Measurements from ENCODE around the gene ZFP42.

The ZFP42 gene

GRCh38 chr4:188037003-188037713 is 41.6 kb downstream of the ZFP42 start:
- Histone ChIP-seq H3K9me3 (replicated peaks; ENCODE audit: insufficient read depth, low read length) (no peaks in the 10 kb centered on the region), H3K9ac (ENCODE audit: low read length) (no peak overlapping the region), H3K4me3 (ENCODE audit: low read length) (no peak overlapping the region), H4K20me1 (ENCODE audit: insufficient read depth, low read length) (no peaks in the 10 kb centered on the region), H3K79me2 (ENCODE audit: low read length) (no peaks in the 10 kb centered on the region), H3K36me3 (replicated peaks; ENCODE audit: insufficient read depth, low read length) (no peaks in the 10 kb centered on the region), H3F3A (ENCODE audit: insufficient read depth, low read length) (no peaks in the 10 kb centered on the region), H3K9me2 (replicated peaks; ENCODE audit: insufficient read depth, low read length) (no peaks in the 10 kb centered on the region), H3K4me2 (ENCODE audit: low read depth, low read length) (no peak overlapping the region), H3K27me3 (replicated peaks; ENCODE audit: insufficient read depth, low read length) (no peaks in the 10 kb centered on the region), H2AFZ (ENCODE audit: low read length) (no peak overlapping the region), H3K4me1 (ENCODE audit: low read length) (no peaks in the 10 kb centered on the region), H3K27ac (ENCODE audit: low read length) (no peak overlapping the region)
- no peak for DNase-seq
- no peak for TF ChIP-seq EZH2 (optimal IDR thresholded peaks at IDR 0.05; ENCODE audit: low read depth, low read length)
- TF ChIP-seq CTCF (IDR thresholded peaks at IDR 0.05; ENCODE audit: low read length): no peak
- no peak for TF ChIP-seq EZH2phosphoT487 (IDR thresholded peaks at IDR 0.05; ENCODE audit: low read length)

GRCh38 chr4:188041721-188042120 is 46.1 kb downstream of the ZFP42 start:
- Histone ChIP-seq H3K27me3 (replicated peaks; ENCODE audit: insufficient read depth, low read length) (no peaks in the 10 kb centered on the region), H2AFZ (ENCODE audit: low read length) (no peak overlapping the region), H3K9me3 (replicated peaks; ENCODE audit: insufficient read depth, low read length) (no peaks in the 10 kb centered on the region)

GRCh38 chr4:188042191-188042590 is 46.6 kb downstream of the ZFP42 start:
- TF ChIP-seq CTCF (IDR thresholded peaks at IDR 0.05; ENCODE audit: low read length): no peak
- no peak for TF ChIP-seq EZH2phosphoT487 (IDR thresholded peaks at IDR 0.05; ENCODE audit: low read length)
- TF ChIP-seq EZH2 (optimal IDR thresholded peaks at IDR 0.05; ENCODE audit: low read depth, low read length): no peak
- Histone ChIP-seq H3K9me3 (replicated peaks; ENCODE audit: insufficient read depth, low read length) (no peaks in the 10 kb centered on the region), H3K36me3 (replicated peaks; ENCODE audit: insufficient read depth, low read length) (no peaks in the 10 kb centered on the region), H4K20me1 (ENCODE audit: insufficient read depth, low read length) (no peaks in the 10 kb centered on the region), H3K79me2 (ENCODE audit: low read length) (no peaks in the 10 kb centered on the region), H3K9ac (ENCODE audit: low read length) (no peak overlapping the region), H2AFZ (ENCODE audit: low read length) (no peak overlapping the region), H3K4me1 (ENCODE audit: low read length) (no peaks in the 10 kb centered on the region), H3K9me2 (replicated peaks; ENCODE audit: insufficient read depth, low read length) (no peaks in the 10 kb centered on the region), H3K4me3 (ENCODE audit: low read length) (no peak overlapping the region), H3F3A (ENCODE audit: insufficient read depth, low read length) (no peaks in the 10 kb centered on the region), H3K27me3 (replicated peaks; ENCODE audit: insufficient read depth, low read length) (no peaks in the 10 kb centered on the region), H3K4me2 (ENCODE audit: low read depth, low read length) (no peak overlapping the region), H3K27ac (ENCODE audit: low read length) (no peak overlapping the region)
- no peak for DNase-seq

More at GRCh38 chr4:188041721-188042120, 46.1 kb downstream of the ZFP42 start:
- Histone ChIP-seq H3K4me1 (ENCODE audit: low read length) (no peaks in the 10 kb centered on the region), H3F3A (ENCODE audit: insufficient read depth, low read length) (no peaks in the 10 kb centered on the region), H3K4me3 (ENCODE audit: low read length) (no peak overlapping the region), H3K36me3 (replicated peaks; ENCODE audit: insufficient read depth, low read length) (no peaks in the 10 kb centered on the region), H4K20me1 (ENCODE audit: insufficient read depth, low read length) (no peaks in the 10 kb centered on the region), H3K27ac (ENCODE audit: low read length) (no peak overlapping the region), H3K4me2 (ENCODE audit: low read depth, low read length) (no peak overlapping the region), H3K9me2 (replicated peaks; ENCODE audit: insufficient read depth, low read length) (no peaks in the 10 kb centered on the region), H3K9ac (ENCODE audit: low read length) (no peak overlapping the region), H3K79me2 (ENCODE audit: low read length) (no peaks in the 10 kb centered on the region)
- TF ChIP-seq EZH2phosphoT487 (IDR thresholded peaks at IDR 0.05; ENCODE audit: low read length): no peak
- TF ChIP-seq CTCF (IDR thresholded peaks at IDR 0.05; ENCODE audit: low read length): no peak
- no peak for TF ChIP-seq EZH2 (optimal IDR thresholded peaks at IDR 0.05; ENCODE audit: low read depth, low read length)
- DNase-seq: no peak
